Astrocyte of the spinal cord (primary cell): ENCODE results near the gene A3GALT2.

Experiments
- DNase-seq: peaks from one replicate; pipeline ENCODE4 v3.0.0; 2011; ENCODE audit warnings: low read depth, low spot score
- H3K4me3 ChIP-seq: 2 replicates; pipeline ENCODE4 v1.5.1; 2011; ENCODE audit warnings: low read depth, mild to moderate bottlenecking, low read length, moderate library complexity
- in situ Hi-C: cut with HindIII; loops from 2 replicates; pipeline ENCODE4 v1.10.0; 2017; ENCODE audit warnings: low sequenced_read_pairs
- TF ChIP-seq, protein P1 (sequence below): IDR thresholded peaks from 2 replicates; pipeline ENCODE4 v1.5.1; 2012; ENCODE audit warnings: low read depth, mild to moderate bottlenecking, low read length, inconsistent platforms

A3GALT2 gene

DNA sequence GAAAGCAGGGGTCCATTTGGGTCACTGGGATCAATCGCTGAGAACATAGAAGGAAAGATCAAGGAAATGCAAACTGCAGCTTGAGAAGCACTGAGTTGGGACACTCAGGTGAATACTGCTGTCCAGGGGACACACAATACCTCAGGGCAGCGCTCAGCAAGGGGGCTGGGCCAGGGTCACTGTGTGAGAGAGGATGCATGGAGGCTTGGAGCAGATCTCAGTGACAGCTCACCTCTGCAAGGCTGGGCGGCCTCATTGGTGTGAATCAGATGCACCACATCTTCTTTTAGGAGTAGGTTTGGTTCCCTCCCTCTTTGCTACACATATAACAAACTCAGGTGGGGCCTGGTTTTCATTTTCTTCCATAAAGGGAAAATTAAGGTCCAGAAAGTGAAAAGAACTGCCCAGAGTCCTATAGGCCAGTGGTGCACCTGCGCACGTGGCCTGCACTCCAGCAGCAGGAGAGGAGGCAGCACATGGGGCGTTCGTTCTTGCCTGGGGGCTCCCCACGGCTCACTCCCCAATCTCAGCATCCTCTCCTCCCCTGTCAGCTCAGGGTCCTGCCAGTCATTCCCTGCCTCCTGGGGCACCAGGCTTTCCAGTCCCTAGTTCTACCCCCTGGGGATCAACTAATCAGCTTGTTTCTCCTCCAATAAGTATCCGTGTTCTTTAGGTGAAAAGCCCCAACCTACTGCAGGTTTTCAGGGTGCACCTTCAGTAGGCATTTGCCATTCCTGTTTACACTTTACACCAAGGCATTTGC, 1.5 kb downstream of the A3GALT2 start:
- in situ Hi-C loops = no loop called here
- TF ChIP-seq, protein P1, sequence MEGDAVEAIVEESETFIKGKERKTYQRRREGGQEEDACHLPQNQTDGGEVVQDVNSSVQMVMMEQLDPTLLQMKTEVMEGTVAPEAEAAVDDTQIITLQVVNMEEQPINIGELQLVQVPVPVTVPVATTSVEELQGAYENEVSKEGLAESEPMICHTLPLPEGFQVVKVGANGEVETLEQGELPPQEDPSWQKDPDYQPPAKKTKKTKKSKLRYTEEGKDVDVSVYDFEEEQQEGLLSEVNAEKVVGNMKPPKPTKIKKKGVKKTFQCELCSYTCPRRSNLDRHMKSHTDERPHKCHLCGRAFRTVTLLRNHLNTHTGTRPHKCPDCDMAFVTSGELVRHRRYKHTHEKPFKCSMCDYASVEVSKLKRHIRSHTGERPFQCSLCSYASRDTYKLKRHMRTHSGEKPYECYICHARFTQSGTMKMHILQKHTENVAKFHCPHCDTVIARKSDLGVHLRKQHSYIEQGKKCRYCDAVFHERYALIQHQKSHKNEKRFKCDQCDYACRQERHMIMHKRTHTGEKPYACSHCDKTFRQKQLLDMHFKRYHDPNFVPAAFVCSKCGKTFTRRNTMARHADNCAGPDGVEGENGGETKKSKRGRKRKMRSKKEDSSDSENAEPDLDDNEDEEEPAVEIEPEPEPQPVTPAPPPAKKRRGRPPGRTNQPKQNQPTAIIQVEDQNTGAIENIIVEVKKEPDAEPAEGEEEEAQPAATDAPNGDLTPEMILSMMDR = no peak
- DNase-seq = no peak
- H3K4me3 ChIP-seq = no peak overlapping the region

GRCh38 chr1:33317946-33318345, 3.0 kb downstream of the A3GALT2 start:
- H3K4me3 ChIP-seq = no peak overlapping the region
- in situ Hi-C loops = no loop called here
- TF ChIP-seq, protein P1 = no peak
- DNase-seq = no peak

GRCh38 chr1:33317354-33317753, 3.5 kb downstream of the A3GALT2 start:
- TF ChIP-seq, protein P1 = no peak
- no peak overlapping the region for H3K4me3 ChIP-seq
- in situ Hi-C loops = no loop called here
- DNase-seq = no peak

DNA sequence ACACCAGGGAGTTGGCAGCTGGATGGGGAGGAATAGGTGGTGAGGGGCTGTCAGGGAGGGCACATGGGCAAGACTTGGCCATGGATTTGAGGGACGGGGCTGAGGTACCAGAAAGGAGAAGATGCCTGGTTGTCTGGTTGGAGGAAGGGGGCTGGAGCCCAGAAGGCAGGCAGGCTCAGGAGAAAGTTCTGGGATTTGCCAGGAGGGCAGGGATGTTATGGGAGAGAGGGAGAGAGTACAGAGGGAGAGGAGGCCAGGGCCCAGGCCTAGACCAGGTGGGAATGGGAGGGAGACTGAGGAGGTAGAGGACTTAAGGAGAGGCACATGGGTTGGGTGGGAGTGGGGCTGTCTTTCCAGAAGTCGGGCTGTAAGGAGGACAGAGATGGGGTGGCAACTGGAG, 4.3 kb downstream of the A3GALT2 start:
- TF ChIP-seq, protein P1 = no peak
- no peak overlapping the region for H3K4me3 ChIP-seq

GRCh38 chr1:33314416-33314815, 6.5 kb downstream of the A3GALT2 start:
- TF ChIP-seq, protein P1 = no peak
- DNase-seq = no peak
- no peak overlapping the region for H3K4me3 ChIP-seq
- in situ Hi-C loops = no loop called here

More for the DNA sequence above, 4.3 kb downstream of the A3GALT2 start:
- in situ Hi-C loops = no loop called here
- no peak for DNase-seq

DNA sequence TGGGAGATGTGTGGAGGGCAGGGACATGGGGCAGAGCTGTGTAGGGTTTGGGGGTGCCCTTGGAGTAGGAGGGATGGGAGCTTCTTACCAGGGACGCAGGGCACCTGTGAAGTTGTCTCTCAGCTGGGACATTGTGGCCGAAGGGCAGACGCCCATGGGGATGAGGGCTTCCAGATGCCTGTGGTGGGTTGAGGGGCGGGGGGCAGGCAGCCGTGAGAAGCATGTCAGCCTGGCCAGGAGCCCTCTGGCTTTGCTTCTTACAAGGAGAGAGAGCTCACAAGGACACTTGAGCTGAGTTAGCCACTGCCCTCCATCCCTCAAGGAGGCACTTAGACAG, 8.5 kb downstream of the A3GALT2 start:
- in situ Hi-C loops = no loop called here

More for the DNA sequence above, 8.5 kb downstream of the A3GALT2 start:
- TF ChIP-seq, protein P1 = no peak
- no peak overlapping the region for H3K4me3 ChIP-seq
- DNase-seq = no peak
